MCF 10A (cell line): ENCODE measurements around the gene ATP5F1D. TPM values are rescaled to one million over a fixed set of nuclear protein-coding genes. Genes with fewer than 3 reads are reported as not detected.
A peak's percentile ranks its signal among the peaks of the same experiment; 100 is the strongest.

Source experiments
- BruUV-seq: library from RNA; stranded (reverse); fragments of 400-500 nt; replicated peaks from 2 replicates; lab custom pipeline; 2021; lab: Mats Ljungman, UMichigan
- CTCF ChIA-PET: fragments of 300-600 bp; sonication (Branson Sonifier 250); formaldehyde crosslinking; extraction: SDS; loops from one replicate; lab custom pipeline; 2021; ENCODE audit warnings: antibody characterized with exemption, inconsistent platforms; lab: Yijun Ruan, JAX
- POLR2A ChIA-PET: fragments of 300-600, 350-650 bp; sonication (Branson Sonifier 250); formaldehyde crosslinking; extraction: SDS; loops from one replicate; lab custom pipeline; 2020; ENCODE audit warnings: antibody characterized with exemption, inconsistent platforms; lab: Yijun Ruan, JAX
- DNase-seq: peaks from one replicate; pipeline ENCODE4 v3.0.0-alpha.2; 2018; ENCODE audit not compliant: unreplicated experiment
- H3K27ac Mint-ChIP-seq: one replicate; pipeline ENCODE4 v1.8.0; 2022; ENCODE audit warnings: mild to moderate bottlenecking, low read depth, mixed read lengths; ENCODE audit not compliant: unreplicated experiment
- H3K27me3 Mint-ChIP-seq: one replicate; pipeline ENCODE4 v1.8.0; 2022; ENCODE audit warnings: mixed read lengths; ENCODE audit not compliant: insufficient read depth, unreplicated experiment
- H3K36me3 Mint-ChIP-seq: one replicate; pipeline ENCODE4 v1.8.0; 2022; ENCODE audit warnings: mild to moderate bottlenecking, moderate library complexity, mixed read lengths; ENCODE audit not compliant: insufficient read depth, unreplicated experiment
- H3K4me1 Mint-ChIP-seq: one replicate; pipeline ENCODE4 v1.8.0; 2022; ENCODE audit warnings: mixed read lengths; ENCODE audit not compliant: insufficient read depth, unreplicated experiment
- H3K4me3 Mint-ChIP-seq: one replicate; pipeline ENCODE4 v1.8.0; 2022; ENCODE audit warnings: mild to moderate bottlenecking, moderate library complexity, mixed read lengths; ENCODE audit not compliant: unreplicated experiment
- H3K9me3 Mint-ChIP-seq: one replicate; pipeline ENCODE4 v1.8.0; 2022; ENCODE audit warnings: mixed read lengths; ENCODE audit not compliant: unreplicated experiment
- CTCF ChIP-seq: fragments of 200-600 bp; IDR thresholded peaks from one replicate; pipeline ENCODE4 v1.8.0; 2022; ENCODE audit warnings: antibody characterized with exemption, mild to moderate bottlenecking; ENCODE audit not compliant: unreplicated experiment
- intact Hi-C: fragments of 100-400 bp; cut with micrococcal nuclease; formaldehyde crosslinking; loops from 2 replicates; pipeline ENCODE4 v1.14.1; 2022
- total RNA-seq: library from RNA; stranded (reverse); gene quantifications from 2 replicates; pipeline ENCODE4 v1.2.3, GENCODE V29; 2022

The ATP5F1D gene
- total RNA-seq, 1 experiment from 2014 or later, result 258 TPM

- intact Hi-C loops, result no loop called here
- no peaks in the 10 kb centered on the region for H3K27me3 Mint-ChIP-seq
- peaks cover 7% of the 10 kb centered on the region for H3K36me3 Mint-ChIP-seq
- peaks cover 10% of the 10 kb centered on the region for H3K4me1 Mint-ChIP-seq
- ChIA-PET POLR2A (interaction anchor here (1.2 to 8.2 kb wide), 4 partner anchors 13 to 137 kb away, joined by 3 to 240 read pairs (median 8); partner anchors contain the start of gene CIRBP), CTCF (interaction anchor here (0.6 to 2.3 kb wide), 7 partner anchors 13 to 407 kb away, joined by 3 to 14 read pairs (median 4); no protein-coding TSS in a partner anchor)
- no TSS peak for BruUV-seq
- H3K27ac Mint-ChIP-seq, result no peak overlapping the region
- H3K4me3 Mint-ChIP-seq, result peak overlapping the region; percentile 74
- no peaks in the 10 kb centered on the region for H3K9me3 Mint-ChIP-seq
- peak; percentile 82 for DNase-seq
- TF ChIP-seq CTCF, result peak; percentile 88
Observed at GRCh38 chr19:1239796-1240737, 1.5 kb upstream of the ATP5F1D start.

GRCh38 chr19:1240925-1241324 is 626 bp upstream of the ATP5F1D start:
- BruUV-seq, result no TSS peak
- peak overlapping the region; percentile 71 for H3K4me3 Mint-ChIP-seq
- peak overlapping the region; percentile 75 for H3K27ac Mint-ChIP-seq
- intact Hi-C loops, result no loop called here
- peaks cover 10% of the 10 kb centered on the region for H3K4me1 Mint-ChIP-seq
- TF ChIP-seq CTCF, result no peak
- no peaks in the 10 kb centered on the region for H3K9me3 Mint-ChIP-seq
- POLR2A ChIA-PET, result interaction anchor here (0.6 to 8.2 kb wide), 11 partner anchors 12 to 214 kb away, joined by 3 to 240 read pairs (median 4); partner anchors contain the start of genes CIRBP, CNN2 and FAM174C
- CTCF ChIA-PET, result interaction anchor here (0.6 to 2.3 kb wide), 7 partner anchors 23 to 222 kb away, joined by 3 to 14 read pairs (median 4); no protein-coding TSS in a partner anchor
- DNase-seq, result no peak
- peaks cover 7% of the 10 kb centered on the region for H3K36me3 Mint-ChIP-seq
- no peaks in the 10 kb centered on the region for H3K27me3 Mint-ChIP-seq

- intact Hi-C loops, result loop anchor here (1.0 kb wide), 1 partner anchor 22 kb away; no protein-coding TSS in a partner anchor
- Mint-ChIP-seq H3K27ac (no peak overlapping the region), H3K27me3 (no peaks in the 10 kb centered on the region), H3K9me3 (no peaks in the 10 kb centered on the region), H3K36me3 (peaks cover 19% of the 10 kb centered on the region), H3K4me3 (peak overlapping the region; percentile 71), H3K4me1 (peaks cover 10% of the 10 kb centered on the region)
- ChIA-PET CTCF (interaction anchor here (0.5 to 4.7 kb wide), 22 partner anchors 9 to 430 kb away, joined by 3 to 144 read pairs (median 5); partner anchors contain the start of gene CIRBP), POLR2A (interaction anchor here (0.6 to 8.2 kb wide), 18 partner anchors 9 to 204 kb away, joined by 3 to 240 read pairs (median 6); partner anchors contain the start of genes ABCA7, CIRBP and FAM174C)
- BruUV-seq, result no TSS peak
- DNase-seq, result peak; percentile 88
- peak; percentile 98 for TF ChIP-seq CTCF
Observed at GRCh38 chr19:1243768-1244692, 2.5 kb downstream of the ATP5F1D start.
